ENCODE measurements around the gene MDM4.
"Not testable (repeated sequence)": the region's sequence is repeated elsewhere in the genome, so short reads cannot be mapped to it uniquely, and the experiment has no call there.

MDM4 gene

GRCh38 chr1:204556458-204557052, 40.3 kb downstream of the MDM4 start:
- FAIRE-seq = no peak

GRCh38 chr1:204558467-204558866, 42.3 kb downstream of the MDM4 start:
- FAIRE-seq = no peak
- DNase-seq (ENCODE audit: extremely low spot score, insufficient read length, low read depth) = no peak

More at GRCh38 chr1:204556458-204557052, 40.3 kb downstream of the MDM4 start:
- DNase-seq (ENCODE audit: extremely low spot score, insufficient read length, low read depth) = no peak

GRCh38 chr1:204560002-204560401, 43.8 kb downstream of the MDM4 start:
- not testable (repeated sequence) for DNase-seq (ENCODE audit: extremely low spot score, insufficient read length, low read depth); FAIRE-seq

GRCh38 chr1:204560590-204561150, 44.5 kb downstream of the MDM4 start:
- FAIRE-seq (no peak), DNase-seq (ENCODE audit: extremely low spot score, insufficient read length, low read depth) (no peak)

GRCh38 chr1:204562075-204562990, 46.1 kb downstream of the MDM4 start:
- DNase-seq (ENCODE audit: extremely low spot score, insufficient read length, low read depth) (no peak), FAIRE-seq (no peak)

GRCh38 chr1:204563307-204563706, 47.1 kb downstream of the MDM4 start:
- DNase-seq (ENCODE audit: extremely low spot score, insufficient read length, low read depth) (no peak), FAIRE-seq (no peak)

GRCh38 chr1:204563780-204564179, 47.6 kb downstream of the MDM4 start:
- FAIRE-seq (no peak), DNase-seq (ENCODE audit: extremely low spot score, insufficient read length, low read depth) (no peak)

GRCh38 chr1:204564835-204565234, 48.6 kb downstream of the MDM4 start:
- DNase-seq (ENCODE audit: extremely low spot score, insufficient read length, low read depth) = peak; percentile 39
- FAIRE-seq = peak; percentile 92

GRCh38 chr1:204565617-204566582, 49.7 kb downstream of the MDM4 start:
- peak; percentile 73 for FAIRE-seq
- peak; percentile 65 for DNase-seq (ENCODE audit: extremely low spot score, insufficient read length, low read depth)

GRCh38 chr1:204566583-204566955, 50.4 kb downstream of the MDM4 start:
- FAIRE-seq = no peak
- DNase-seq (ENCODE audit: extremely low spot score, insufficient read length, low read depth) = no peak

- no peak for DNase-seq (ENCODE audit: extremely low spot score, insufficient read length, low read depth)
Measured at GRCh38 chr1:204567071-204567470, 50.9 kb downstream of the MDM4 start.

GRCh38 chr1:204568576-204569315, 52.5 kb downstream of the MDM4 start:
- no peak for FAIRE-seq
- DNase-seq (ENCODE audit: extremely low spot score, insufficient read length, low read depth) = no peak

More at GRCh38 chr1:204567071-204567470, 50.9 kb downstream of the MDM4 start:
- FAIRE-seq = no peak

- DNase-seq (ENCODE audit: extremely low spot score, insufficient read length, low read depth) = no peak
- no peak for FAIRE-seq
Measured at GRCh38 chr1:204569478-204569877, 53.3 kb downstream of the MDM4 start.

GRCh38 chr1:204570021-204570420, 53.8 kb downstream of the MDM4 start:
- DNase-seq (ENCODE audit: extremely low spot score, insufficient read length, low read depth); FAIRE-seq: not testable (repeated sequence)

GRCh38 chr1:204571128-204571527, 54.9 kb downstream of the MDM4 start:
- FAIRE-seq (no peak), DNase-seq (ENCODE audit: extremely low spot score, insufficient read length, low read depth) (no peak)

- DNase-seq (ENCODE audit: extremely low spot score, insufficient read length, low read depth) (no peak), FAIRE-seq (no peak)
Measured at GRCh38 chr1:204571631-204572030, 55.4 kb downstream of the MDM4 start.

GRCh38 chr1:204572923-204573922, 57.0 kb downstream of the MDM4 start:
- FAIRE-seq = no peak
- DNase-seq (ENCODE audit: extremely low spot score, insufficient read length, low read depth) = no peak
